ENCODE measurements around the gene AP3D1.

Gene AP3D1

DNA sequence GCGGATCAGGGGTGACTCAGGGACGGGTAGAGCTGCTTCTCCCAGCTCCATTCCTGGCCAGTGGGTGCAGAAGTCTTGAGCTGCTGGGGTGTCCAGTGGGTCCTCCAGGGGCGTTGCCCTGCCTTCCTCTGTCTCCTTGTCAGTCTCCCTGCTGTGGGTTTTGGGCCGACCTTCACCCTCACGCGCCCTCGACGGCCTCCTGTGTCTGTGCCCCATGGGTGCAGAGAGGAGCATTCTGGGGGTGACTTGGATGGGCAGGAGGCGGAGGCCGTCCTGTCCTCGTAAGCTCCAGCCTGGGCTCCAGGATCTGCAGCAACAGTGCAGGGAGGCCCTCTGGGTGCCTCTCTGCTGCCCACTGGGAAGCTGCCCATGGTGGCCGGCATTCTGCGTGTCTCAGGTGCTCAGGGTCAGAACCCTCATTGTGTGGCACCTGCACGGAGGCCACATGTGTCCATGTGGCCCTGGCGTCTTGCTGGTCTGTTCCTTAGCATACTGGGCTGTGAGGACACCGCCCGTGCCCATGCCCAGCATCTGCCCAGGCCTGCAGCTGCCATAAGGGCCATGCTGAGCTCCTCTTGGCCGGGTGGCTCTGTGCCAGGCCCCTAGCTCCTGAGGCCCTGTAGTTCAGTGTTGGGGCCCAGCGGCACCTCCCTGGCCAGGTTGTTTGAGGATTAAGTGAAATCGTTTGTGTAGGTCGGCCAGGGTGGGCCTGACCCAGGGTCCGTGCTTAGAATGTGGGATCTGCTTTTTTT is 29.7 kb upstream of the AP3D1 start:
- no peak for DNase-seq

DNA sequence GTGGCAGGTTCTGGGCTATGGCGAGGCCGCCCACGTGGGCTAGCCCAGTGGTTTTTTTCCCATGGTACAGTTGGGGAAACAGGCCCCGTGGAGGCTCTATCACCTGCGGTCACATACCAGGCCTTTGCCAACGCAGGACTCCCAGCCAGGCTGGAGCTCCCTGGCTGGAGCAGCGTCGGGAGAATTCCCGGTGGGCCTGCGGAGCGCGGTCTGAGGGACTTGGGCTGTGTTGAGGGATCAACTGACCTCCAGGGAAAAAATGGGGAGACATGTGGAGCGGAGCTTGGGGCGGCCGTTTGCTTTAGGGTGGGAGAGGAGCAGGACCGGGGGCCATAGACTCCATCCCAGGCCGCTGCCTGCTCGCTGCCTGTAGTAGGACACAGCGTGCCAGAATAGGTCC is 28.7 kb upstream of the AP3D1 start:
- DNase-seq: no peak

- peak; percentile 33 for DNase-seq
Observed at GRCh38 chr19:2179095-2179494, 27.7 kb upstream of the AP3D1 start.

DNA sequence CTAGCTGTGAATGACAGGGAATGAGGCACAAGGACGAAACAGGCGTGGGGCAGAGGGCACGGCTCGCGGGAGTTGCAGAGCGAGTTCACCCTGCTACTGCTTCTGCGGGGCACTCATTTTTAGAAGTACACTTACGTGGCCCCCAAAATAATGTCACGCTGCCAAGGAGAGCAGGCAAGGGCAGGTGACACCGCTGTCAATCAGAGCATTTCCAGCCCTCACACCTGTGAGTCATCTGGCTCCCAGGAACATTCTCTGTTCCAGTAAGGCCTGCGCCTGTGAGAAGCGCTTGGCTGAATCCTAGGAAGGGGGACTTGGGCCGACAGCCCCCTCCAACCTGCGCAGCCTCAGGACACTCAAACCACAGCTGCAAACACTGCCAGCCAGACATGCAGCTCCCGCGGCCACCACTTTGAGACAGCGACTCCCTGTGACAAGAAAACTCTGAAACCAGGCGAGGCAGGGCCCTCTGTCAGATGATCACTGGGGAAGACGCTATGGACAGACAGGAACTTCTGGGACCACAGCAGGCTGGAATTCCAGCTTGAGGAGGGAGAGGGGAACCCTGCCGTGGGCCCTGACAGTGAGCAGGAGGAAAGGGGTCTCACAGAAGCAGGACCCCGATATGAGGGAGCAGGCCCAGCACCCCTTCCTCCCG is 25.1 kb upstream of the AP3D1 start:
- no peak for DNase-seq

- no peak for DNase-seq
Observed at GRCh38 chr19:2175742-2176141, 24.4 kb upstream of the AP3D1 start.

GRCh38 chr19:2173767-2174577 is 22.6 kb upstream of the AP3D1 start:
- DNase-seq: no peak

GRCh38 chr19:2173388-2173766 is 22.0 kb upstream of the AP3D1 start:
- DNase-seq: no peak

GRCh38 chr19:2171349-2172145 is 20.2 kb upstream of the AP3D1 start:
- no peak for DNase-seq

DNA sequence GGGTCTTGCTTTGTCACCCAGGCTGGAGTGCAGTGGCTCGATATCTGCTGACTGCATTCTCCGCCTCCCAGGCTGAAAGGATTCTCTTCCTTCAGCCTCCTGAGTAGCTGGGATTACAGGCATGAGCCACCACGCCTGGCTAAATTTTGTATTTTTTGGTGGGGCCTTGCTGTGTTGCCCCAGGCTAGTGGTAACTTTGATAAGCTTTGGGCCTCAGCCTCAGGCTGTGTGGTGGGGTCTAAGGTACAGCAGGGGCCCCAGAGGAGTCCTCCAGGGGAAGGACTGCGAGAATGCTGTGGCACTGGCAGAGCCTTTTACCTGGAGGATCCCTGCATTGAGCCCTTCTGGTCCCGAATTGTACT is 19.6 kb upstream of the AP3D1 start:
- DNase-seq: no peak

- DNase-seq: no peak
Observed at GRCh38 chr19:2170219-2170618, 18.9 kb upstream of the AP3D1 start.

DNA sequence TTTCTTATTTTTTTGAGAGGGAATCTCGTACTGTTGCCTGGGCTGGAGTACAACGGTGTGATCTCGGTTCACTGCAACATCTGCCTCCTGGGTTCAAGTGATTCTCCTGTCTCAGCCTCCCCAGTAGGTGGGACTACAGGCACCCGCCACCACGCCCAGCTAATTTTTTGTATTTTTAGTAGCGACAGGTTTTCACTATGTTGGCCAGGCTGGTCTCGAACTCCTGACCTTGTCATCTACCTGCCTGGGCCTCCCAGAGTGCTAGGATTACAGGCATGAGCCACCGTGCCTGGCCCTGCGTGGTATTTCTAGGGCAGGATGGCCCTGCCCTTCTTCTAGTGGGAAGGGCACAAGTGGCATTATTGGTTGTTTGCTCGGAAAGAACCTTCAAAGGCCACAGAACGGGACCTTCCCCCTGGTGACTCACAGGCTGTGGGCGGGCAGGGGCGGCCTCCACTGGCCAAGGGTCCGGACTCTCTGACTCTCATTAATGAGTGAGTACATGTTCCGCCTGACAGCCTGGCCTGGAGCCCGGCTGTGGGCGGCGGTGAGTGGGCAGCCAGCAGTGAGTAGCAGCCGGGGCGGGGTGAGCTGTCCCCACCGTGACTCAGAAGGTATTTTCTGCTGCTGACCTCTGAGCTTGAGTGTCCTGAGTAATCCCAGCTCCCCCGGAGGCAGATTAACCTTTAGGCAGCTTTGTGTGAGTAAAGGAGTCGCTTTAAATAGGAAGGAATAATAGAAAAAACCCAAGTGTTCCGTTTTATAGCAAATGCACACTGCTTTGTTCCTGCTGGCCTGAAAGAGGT is 17.5 kb upstream of the AP3D1 start:
- DNase-seq: no peak

GRCh38 chr19:2167896-2168618 is 16.7 kb upstream of the AP3D1 start:
- no peak for DNase-seq

- DNase-seq: no peak
Observed at GRCh38 chr19:2166741-2167738, 15.7 kb upstream of the AP3D1 start.

DNA sequence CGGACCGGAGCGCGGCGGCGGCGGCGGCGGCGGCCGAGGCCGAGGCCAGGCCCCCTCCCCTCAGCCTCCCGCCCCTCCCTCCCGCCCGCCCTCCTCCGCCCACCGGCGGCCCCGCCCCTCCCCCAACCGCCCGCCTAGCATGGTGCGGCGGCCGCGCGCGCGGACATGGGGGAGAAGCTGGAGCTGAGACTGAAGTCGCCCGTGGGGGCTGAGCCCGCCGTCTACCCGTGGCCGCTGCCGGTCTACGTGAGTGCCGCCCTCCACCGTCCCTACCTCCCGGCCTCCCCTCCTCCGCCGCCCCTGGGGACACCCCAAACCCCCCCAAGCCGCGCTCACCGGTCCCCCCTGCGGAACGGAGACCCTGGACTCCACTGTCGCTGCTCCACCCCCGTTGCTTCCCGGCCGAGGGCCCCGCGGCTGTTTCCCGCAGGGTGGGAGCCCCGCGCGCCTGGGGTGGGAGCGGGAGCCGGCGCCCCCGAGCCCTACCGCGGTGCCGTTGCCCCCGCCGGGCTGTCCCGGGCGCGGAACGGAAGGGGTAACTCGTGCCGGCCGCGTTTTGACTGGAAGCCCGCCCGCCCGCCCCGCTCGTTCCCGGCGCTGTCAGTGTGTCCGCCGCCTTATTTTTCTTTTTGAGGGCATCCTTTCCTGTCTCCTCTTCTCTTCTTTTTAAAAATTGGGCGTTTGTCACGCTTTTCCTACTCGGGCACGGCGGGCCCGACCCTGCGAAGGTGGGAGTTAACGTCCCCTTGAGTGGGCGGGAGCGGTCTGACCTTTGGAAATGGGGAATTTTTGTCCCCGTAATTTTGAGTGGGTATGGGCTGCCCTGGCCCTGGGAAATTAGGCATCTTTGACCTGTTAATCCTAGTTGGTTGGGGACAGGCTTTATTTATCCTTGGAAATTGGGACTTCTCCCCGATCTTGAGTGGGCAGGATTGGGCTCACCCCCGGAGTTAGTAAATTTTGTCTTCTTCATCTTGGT is 12.9 kb upstream of the AP3D1 start:
- DNase-seq: no peak

DNA sequence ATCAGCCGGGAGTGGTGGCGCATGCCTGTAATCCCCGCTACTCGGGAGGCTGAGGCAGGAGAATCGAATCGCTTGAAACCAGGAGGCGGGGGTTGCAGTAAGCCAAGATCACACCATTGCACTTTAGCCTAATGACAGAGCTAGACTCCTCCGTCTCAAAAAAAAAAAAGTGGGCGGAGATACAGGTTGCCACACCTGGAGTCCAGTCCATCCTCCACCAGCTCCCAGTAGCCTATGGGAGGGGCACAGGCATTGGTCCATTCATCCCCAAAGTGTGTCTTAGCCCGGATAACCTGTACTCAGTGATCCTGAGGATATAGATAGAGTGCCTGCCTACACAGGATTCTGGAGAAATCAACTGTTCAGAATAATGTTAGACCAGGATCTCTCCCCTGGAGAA is 9.0 kb upstream of the AP3D1 start:
- DNase-seq: no peak

DNA sequence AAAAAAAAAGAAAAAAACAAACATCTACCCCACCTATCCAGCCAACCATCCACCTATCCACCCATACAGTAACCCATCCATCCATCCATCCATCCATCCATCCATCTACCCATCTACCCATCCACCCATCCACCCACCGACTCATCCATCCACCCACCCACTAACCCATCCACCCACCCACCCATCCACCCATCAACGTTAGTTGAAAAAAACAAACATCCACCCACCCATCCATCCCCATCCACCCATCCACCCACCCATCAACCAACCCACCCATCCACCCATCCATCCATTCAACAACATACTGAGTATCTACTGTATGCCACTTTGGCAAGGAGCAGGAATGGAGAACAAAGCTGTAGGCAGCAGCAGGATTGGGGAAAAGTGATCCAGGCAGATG is 6.1 kb upstream of the AP3D1 start:
- no peak for DNase-seq

GRCh38 chr19:2154587-2155075 is 3.3 kb upstream of the AP3D1 start:
- DNase-seq: no peak

DNA sequence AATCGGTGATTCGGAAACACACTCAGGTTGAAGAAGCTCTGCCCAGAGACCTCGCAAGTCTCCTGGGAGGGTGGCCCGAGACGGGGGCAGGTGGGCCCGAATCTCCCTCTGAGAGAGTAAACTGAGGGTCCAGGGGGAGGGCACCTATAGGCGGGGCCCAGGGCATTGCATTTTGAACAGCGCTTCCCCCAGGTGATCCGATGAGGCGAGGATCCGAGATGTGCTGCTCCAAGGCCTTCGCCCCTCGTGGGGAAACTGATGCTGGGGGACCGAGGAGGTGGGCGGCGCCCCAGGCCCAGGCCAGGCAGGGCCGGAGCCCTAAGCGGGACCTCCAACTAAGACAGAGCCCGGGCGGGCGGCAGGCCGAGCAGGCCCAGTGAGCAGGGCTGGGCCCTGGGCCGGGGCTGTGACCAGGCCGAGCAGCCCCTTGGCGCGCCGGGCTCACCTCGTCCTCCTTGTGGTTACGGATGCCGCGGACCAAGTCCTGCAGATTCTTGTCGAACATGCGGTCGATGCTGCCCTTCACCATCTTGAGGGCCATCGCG is 500 bp downstream of the AP3D1 start:
- no peak for DNase-seq

Measured in NCI-H2107 (cell line).